HG02763 (cell line): ENCODE data around the gene AJAP1.

Experiments
- ATAC-seq: cut with Tn5 transposase; IDR thresholded peaks from one replicate; pipeline ENCODE4 v1.9.1; 2021; ENCODE audit warnings: mild to moderate bottlenecking, moderate library complexity; ENCODE audit not compliant: unreplicated experiment

AJAP1 gene

DNA sequence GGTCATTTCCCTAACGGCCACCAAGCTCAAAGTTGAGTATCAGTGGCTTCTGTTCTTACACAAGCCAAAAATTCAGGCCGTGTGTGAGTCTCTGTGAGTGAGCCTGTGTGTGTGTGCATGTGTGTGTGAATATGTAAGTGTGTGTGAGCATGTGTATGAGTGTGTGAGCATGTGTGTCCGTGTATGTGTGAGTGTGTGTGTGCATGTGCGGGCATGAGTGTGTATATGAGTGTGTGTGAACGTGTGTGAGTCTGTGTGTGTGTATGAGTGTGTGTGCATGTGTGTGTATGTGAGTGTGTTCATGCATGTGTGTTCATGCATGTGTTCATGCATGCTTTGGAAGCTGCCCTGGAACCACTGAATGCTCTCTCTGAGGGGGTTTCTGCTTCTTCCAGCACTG is 105.7 kb downstream of the AJAP1 start:
- ATAC-seq: no peak

DNA sequence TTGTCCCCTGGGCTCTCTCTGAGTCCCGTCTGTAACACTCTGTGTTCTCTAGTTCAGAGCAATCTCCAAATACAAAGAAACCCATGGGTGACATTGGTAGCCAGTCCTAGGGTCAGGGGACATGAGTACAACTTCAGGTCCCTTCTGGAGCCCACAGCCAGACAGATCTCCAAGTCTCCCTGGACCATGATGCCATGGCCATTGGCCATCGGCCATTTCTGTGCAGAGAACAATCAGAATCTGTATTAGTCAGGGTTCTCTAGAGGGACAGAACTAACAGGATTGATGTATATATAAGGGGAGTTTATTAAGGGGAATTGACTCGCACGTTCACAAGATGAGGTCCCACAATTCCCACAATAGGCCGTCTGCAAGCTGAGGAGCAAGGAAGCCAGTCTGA is 106.9 kb downstream of the AJAP1 start:
- no peak for ATAC-seq

GRCh38 chr1:4762146-4762545 is 107.7 kb downstream of the AJAP1 start:
- no peak for ATAC-seq

DNA sequence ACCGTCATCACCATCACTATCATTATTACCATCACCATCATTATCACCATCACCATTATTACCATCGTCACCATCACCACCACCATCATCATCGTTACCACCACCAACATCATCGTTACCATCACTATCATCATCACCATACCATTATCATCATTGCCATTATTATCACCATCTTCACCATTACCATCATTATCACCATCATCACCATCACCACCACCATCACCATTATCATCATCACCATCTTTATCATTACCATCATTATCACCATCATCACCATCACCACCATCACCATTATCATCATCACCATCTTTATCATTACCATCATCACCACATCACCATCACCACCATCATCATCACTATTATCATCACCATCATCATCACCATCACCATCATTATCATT is 112.9 kb downstream of the AJAP1 start:
- ATAC-seq: no peak

- no peak for ATAC-seq
Measured at GRCh38 chr1:4768553-4768952, 114.1 kb downstream of the AJAP1 start.

GRCh38 chr1:4769516-4770280 is 115.3 kb downstream of the AJAP1 start:
- ATAC-seq: no peak

DNA sequence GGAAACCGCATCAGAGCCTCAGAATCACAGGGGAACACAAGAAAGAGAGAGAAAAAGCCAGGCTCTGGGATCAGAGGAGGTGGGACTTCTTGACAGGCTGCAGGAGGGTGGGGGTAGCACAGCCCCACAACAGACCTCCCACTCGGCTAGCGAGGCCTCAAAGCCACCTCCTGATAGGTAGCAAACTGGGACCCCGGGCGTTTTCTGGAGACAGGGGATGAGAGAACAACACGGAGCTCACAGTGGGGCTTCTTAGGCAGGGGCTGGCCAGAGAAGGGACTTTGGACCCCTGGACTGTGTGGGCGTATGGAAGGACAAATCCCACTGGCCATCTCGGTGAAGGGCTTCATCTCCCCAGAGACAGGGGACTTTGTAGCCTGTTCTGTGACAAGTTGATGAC is 116.3 kb downstream of the AJAP1 start:
- ATAC-seq: no peak

DNA sequence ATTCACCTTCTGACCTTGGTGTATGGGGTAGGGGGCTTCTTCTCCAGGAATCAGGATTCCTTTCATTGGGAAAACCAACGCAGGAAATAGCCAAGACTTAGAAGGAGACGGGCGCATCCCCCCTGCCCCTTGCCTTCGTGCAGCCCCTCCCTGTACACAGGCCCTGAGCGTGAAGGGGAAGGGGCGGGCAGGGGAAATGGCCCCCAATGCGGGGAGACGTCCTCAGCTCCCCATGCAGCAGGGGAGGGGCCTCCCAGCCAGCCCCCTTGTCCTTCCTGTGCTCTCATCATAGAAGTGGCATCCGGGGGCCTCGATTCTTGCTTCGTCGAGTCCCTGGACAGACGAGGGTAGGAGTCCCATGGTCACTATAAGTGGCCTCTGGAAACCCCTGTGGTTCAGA is 116.9 kb downstream of the AJAP1 start:
- ATAC-seq: no peak

GRCh38 chr1:4771721-4772120 is 117.3 kb downstream of the AJAP1 start:
- ATAC-seq: no peak

GRCh38 chr1:4772294-4773010 is 118.0 kb downstream of the AJAP1 start:
- no peak for ATAC-seq

- ATAC-seq: no peak
Measured at GRCh38 chr1:4773226-4773625, 118.8 kb downstream of the AJAP1 start.

DNA sequence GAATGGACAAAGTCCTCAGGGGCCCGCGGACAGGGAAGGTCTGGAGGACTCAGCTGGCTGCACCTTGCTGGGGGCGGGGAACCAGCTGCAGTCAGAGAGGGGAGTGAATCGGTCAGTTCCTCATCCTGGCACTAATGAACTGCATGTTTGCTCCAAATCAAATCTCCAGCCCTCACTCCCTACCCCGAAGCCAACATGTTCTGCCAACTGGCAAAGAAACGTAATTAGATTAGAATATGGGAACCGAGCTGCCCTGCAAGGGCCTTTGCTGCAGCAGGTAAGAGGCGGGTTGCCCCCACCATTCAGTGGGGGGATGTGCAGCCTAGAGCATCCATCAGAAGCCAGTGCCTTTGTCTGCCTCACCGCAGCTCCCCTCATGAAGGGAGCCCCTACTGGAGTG is 121.1 kb downstream of the AJAP1 start:
- ATAC-seq: no peak

DNA sequence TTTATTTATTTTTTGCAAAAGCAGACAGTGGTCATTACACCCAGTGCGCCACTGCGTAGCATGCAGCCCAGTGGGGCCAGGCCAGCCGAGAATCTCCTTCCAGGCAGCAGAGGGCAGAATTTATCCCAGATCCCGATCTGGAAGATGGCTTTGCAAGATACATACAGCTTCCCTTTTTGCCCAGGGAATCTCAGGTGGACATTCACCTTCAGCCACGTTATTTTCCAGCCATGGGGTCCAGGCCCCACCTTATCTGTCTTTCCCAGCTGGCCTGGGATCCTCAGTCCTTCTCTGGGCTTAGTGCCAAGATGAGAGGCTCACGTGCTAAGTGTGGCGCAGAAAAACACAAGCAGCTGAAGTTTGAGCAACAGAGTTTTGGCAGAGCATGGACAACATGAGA is 123.6 kb downstream of the AJAP1 start:
- no peak for ATAC-seq

DNA sequence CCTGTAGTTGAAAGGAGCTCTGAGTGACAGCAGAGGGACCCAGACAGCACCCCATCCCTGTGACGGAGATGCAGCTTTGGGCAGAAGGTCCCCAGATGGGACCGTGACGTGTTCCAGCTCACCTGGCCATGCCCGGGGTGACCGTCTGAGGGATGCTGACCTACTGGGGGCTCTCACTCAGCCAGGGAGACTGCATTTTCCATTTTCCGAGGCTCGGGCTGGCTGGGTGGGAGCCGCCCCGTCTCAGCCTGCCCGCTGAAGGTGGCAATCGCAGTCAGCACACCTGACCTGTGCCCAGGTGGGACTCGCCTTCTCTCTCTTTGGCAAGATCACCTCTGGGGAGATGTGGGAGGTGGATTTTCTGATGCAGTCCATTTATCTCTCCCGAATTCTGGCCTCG is 127.2 kb downstream of the AJAP1 start:
- ATAC-seq: no peak

DNA sequence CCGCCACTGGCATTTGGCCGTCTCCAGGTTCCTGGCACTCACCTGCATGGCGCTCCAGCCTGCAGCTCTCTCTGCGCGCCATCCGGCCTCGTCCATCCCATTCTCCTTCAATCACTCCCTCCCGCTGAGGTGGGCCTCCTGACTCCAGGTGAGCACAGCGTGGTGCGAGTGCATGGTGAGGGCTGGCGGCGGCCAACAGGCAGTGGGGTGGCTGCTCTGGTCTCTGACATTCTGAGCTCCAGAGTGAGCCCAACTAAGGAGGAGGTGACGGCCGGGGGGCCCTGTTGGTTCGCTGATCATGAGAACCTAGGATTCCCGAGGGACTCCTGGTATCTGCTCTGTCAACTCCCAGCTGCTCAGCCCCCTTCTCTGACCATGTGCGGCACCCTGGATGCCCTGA is 130.4 kb downstream of the AJAP1 start:
- no peak for ATAC-seq

GRCh38 chr1:4786055-4786454 is 131.6 kb downstream of the AJAP1 start:
- no peak for ATAC-seq

- no peak for ATAC-seq
Measured at GRCh38 chr1:4787551-4787950, 133.1 kb downstream of the AJAP1 start.

GRCh38 chr1:4792565-4792964 is 138.2 kb downstream of the AJAP1 start:
- ATAC-seq: no peak

GRCh38 chr1:4794020-4794780 is 139.8 kb downstream of the AJAP1 start:
- ATAC-seq: no peak

GRCh38 chr1:4796161-4797015 is 142.0 kb downstream of the AJAP1 start:
- peak; percentile 80 for ATAC-seq

- ATAC-seq: no peak
Measured at GRCh38 chr1:4797016-4797410, 142.6 kb downstream of the AJAP1 start.
